HepG2 (cell line): ENCODE results near the gene CUL9. TPM values are rescaled to one million over a fixed set of nuclear protein-coding genes. Genes with fewer than 3 reads are reported as not detected.

ENCODE experiments used
- MXI1 ChIP-seq: IDR thresholded peaks from 3 replicates; pipeline ENCODE4 v1.6.1; 2012; ENCODE audit warnings: low read depth, low read length, inconsistent platforms, borderline replicate concordance
- RAD21 ChIP-seq: fragments of 450-650 bp; formaldehyde crosslinking; IDR thresholded peaks from 2 replicates; pipeline ENCODE4 v1.5.0; 2020; ENCODE audit warnings: mild to moderate bottlenecking
- ZKSCAN1 ChIP-seq: fragments of 150-350 bp; IDR thresholded peaks from 2 replicates; pipeline ENCODE4 v1.6.1; 2014; ENCODE audit warnings: low read length
- ZNF460 ChIP-seq: sonication (generic); formaldehyde crosslinking; IDR thresholded peaks from 2 replicates; pipeline ENCODE4 v1.5.1; 2020; ENCODE audit warnings: missing genetic modification reagents, mild to moderate bottlenecking, borderline replicate concordance
- polyA plus RNA-seq, 8 experiments: library from polyadenylated mRNA; depleted of rRNA in 3 of 8; stranded (reverse) in 7 of 8; unstranded in 1 of 8; fragments of >200 nt; fragmentation: Illumina TruSeq in 4 of 8; extraction: Trizol in 4 of 8; gene quantifications; 2 replicates each; pipeline versions ENCODE4 v1.2.1 to v1.2.3, GENCODE V29; 2011 to 2016; ENCODE audit warnings: low read depth in 4 of 8, missing spikeins in 1 of 8, mixed read lengths in 1 of 8; ENCODE audit not compliant: insufficient read depth in 1 of 8
- total RNA-seq, 5 experiments: library from RNA; depleted of rRNA; stranded (reverse); fragments of >200 nt; fragmentation: Illumina TruSeq; extraction: Trizol; gene quantifications; 2 replicates each; pipeline ENCODE4 v1.2.3, GENCODE V29; 2016; ENCODE audit warnings: low read depth in 1 of 5
- TF ChIP-seq, protein P1 (sequence below): fragments of 450-650 bp; IDR thresholded peaks from 2 replicates; pipeline ENCODE4 v1.6.1; 2017; ENCODE audit warnings: mild to moderate bottlenecking
- TF ChIP-seq, protein P2 (sequence below): sonication (generic); formaldehyde crosslinking; IDR thresholded peaks from 2 replicates; pipeline ENCODE4 v1.4.0; 2020; ENCODE audit warnings: mild to moderate bottlenecking, missing genetic modification reagents
- TF ChIP-seq, protein P3 (sequence below): sonication (generic); formaldehyde crosslinking; IDR thresholded peaks from 2 replicates; pipeline ENCODE4 v1.5.0; 2020; ENCODE audit warnings: mild to moderate bottlenecking, missing genetic modification reagents, borderline replicate concordance

The CUL9 gene
- total and polyA plus RNA-seq, 2 of the 13 experiments (the other 11 are each of a cell fraction or from before 2014, with no cell fraction given) = 11.4 to 13.7 TPM

- TF ChIP-seq, protein P1, sequence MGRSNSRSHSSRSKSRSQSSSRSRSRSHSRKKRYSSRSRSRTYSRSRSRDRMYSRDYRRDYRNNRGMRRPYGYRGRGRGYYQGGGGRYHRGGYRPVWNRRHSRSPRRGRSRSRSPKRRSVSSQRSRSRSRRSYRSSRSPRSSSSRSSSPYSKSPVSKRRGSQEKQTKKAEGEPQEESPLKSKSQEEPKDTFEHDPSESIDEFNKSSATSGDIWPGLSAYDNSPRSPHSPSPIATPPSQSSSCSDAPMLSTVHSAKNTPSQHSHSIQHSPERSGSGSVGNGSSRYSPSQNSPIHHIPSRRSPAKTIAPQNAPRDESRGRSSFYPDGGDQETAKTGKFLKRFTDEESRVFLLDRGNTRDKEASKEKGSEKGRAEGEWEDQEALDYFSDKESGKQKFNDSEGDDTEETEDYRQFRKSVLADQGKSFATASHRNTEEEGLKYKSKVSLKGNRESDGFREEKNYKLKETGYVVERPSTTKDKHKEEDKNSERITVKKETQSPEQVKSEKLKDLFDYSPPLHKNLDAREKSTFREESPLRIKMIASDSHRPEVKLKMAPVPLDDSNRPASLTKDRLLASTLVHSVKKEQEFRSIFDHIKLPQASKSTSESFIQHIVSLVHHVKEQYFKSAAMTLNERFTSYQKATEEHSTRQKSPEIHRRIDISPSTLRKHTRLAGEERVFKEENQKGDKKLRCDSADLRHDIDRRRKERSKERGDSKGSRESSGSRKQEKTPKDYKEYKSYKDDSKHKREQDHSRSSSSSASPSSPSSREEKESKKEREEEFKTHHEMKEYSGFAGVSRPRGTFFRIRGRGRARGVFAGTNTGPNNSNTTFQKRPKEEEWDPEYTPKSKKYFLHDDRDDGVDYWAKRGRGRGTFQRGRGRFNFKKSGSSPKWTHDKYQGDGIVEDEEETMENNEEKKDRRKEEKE = no peak
- peak; percentile 69 for TF ChIP-seq RAD21
- TF ChIP-seq, protein P2, sequence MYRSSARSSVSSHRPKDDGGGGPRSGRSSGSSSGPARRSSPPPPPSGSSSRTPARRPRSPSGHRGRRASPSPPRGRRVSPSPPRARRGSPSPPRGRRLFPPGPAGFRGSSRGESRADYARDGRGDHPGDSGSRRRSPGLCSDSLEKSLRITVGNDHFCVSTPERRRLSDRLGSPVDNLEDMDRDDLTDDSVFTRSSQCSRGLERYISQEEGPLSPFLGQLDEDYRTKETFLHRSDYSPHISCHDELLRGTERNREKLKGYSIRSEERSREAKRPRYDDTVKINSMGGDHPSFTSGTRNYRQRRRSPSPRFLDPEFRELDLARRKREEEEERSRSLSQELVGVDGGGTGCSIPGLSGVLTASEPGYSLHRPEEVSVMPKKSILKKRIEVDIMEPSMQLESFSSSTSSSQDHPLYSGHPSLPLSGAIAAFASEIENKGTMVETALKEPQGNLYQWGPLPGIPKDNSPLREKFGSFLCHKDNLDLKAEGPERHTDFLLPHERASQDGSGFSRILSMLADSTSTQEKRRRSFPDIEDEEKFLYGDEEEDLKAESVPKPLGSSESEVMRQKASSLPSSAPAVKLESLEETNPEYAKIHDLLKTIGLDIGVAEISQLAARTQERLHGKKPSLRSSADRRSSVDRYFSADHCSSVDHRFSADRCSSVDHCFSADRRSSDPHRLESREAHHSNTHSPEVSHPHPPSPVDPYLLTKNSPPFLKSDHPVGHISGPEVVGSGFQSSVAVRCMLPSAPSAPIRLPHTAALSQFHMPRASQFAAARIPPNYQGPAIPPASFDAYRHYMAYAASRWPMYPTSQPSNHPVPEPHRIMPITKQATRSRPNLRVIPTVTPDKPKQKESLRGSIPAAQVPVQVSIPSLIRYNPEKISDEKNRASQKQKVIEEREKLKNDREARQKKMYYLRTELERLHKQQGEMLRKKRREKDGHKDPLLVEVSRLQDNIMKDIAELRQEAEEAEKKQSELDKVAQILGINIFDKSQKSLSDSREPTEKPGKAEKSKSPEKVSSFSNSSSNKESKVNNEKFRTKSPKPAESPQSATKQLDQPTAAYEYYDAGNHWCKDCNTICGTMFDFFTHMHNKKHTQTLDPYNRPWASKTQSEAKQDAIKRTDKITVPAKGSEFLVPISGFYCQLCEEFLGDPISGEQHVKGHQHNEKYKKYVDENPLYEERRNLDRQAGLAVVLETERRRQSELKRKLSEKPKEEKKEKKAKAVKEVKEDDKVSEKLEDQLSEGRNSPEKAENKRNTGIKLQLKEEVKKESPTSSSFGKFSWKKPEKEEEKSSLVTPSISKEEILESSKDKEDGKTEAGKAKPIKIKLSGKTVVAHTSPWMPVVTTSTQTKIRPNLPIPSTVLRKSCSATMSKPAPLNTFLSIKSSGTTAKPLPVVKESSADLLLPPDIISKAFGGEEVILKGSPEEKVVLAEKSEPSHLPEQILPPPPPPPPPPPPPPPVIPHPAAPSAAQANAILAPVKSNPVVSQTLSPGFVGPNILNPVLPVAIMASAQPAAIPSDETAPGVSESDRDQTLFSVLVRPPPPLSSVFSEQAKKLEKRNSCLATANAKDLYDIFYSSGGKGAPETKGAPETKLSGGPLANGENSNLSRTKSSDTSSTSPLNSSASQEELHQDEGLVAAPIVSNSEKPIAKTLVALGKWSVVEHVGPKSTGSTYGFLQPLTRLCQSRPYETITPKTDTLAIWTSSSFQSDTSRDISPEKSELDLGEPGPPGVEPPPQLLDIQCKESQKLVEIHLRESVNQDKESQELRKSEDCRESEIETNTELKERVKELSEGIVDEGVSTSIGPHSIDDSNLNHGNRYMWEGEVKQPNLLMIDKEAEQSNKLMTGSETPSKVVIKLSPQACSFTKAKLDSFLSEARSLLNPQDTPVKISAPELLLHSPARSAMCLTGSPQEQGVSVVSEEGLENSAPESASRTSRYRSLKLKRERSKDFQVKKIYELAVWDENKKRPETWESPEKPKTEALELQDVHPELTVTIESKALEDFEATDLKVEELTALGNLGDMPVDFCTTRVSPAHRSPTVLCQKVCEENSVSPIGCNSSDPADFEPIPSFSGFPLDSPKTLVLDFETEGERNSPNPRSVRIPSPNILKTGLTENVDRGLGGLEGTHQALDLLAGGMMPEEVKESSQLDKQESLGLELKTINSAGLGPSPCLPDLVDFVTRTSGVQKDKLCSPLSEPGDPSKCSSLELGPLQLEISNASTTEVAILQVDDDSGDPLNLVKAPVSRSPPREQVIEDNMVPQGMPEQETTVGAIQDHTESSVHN (CRISPR knock-in tag) = peak; percentile 23; the same call in 1 of the 2 replicates
- no peak; the same call in 1 of the 2 replicates for TF ChIP-seq ZNF460
- TF ChIP-seq, protein P3, sequence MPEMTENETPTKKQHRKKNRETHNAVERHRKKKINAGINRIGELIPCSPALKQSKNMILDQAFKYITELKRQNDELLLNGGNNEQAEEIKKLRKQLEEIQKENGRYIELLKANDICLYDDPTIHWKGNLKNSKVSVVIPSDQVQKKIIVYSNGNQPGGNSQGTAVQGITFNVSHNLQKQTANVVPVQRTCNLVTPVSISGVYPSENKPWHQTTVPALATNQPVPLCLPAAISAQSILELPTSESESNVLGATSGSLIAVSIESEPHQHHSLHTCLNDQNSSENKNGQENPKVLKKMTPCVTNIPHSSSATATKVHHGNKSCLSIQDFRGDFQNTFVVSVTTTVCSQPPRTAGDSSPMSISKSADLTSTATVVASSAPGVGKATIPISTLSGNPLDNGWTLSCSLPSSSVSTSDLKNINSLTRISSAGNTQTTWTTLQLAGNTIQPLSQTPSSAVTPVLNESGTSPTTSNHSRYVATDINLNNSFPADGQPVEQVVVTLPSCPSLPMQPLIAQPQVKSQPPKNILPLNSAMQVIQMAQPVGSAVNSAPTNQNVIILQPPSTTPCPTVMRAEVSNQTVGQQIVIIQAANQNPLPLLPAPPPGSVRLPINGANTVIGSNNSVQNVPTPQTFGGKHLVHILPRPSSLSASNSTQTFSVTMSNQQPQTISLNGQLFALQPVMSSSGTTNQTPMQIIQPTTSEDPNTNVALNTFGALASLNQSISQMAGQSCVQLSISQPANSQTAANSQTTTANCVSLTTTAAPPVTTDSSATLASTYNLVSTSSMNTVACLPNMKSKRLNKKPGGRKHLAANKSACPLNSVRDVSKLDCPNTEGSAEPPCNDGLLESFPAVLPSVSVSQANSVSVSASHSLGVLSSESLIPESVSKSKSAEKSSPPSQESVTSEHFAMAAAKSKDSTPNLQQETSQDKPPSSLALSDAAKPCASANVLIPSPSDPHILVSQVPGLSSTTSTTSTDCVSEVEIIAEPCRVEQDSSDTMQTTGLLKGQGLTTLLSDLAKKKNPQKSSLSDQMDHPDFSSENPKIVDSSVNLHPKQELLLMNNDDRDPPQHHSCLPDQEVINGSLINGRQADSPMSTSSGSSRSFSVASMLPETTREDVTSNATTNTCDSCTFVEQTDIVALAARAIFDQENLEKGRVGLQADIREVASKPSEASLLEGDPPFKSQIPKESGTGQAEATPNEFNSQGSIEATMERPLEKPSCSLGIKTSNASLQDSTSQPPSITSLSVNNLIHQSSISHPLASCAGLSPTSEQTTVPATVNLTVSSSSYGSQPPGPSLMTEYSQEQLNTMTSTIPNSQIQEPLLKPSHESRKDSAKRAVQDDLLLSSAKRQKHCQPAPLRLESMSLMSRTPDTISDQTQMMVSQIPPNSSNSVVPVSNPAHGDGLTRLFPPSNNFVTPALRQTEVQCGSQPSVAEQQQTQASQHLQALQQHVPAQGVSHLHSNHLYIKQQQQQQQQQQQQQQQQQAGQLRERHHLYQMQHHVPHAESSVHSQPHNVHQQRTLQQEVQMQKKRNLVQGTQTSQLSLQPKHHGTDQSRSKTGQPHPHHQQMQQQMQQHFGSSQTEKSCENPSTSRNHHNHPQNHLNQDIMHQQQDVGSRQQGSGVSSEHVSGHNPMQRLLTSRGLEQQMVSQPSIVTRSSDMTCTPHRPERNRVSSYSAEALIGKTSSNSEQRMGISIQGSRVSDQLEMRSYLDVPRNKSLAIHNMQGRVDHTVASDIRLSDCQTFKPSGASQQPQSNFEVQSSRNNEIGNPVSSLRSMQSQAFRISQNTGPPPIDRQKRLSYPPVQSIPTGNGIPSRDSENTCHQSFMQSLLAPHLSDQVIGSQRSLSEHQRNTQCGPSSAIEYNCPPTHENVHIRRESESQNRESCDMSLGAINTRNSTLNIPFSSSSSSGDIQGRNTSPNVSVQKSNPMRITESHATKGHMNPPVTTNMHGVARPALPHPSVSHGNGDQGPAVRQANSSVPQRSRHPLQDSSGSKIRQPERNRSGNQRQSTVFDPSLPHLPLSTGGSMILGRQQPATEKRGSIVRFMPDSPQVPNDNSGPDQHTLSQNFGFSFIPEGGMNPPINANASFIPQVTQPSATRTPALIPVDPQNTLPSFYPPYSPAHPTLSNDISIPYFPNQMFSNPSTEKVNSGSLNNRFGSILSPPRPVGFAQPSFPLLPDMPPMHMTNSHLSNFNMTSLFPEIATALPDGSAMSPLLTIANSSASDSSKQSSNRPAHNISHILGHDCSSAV (CRISPR knock-in tag) = no peak
- peak; percentile 88; the same call in 1 of the 3 replicates for TF ChIP-seq MXI1
- TF ChIP-seq ZKSCAN1 = no peak
Measured at GRCh38 chr6:43181942-43182860, at the start of gene CUL9 (continued).
